Omental fat pad (tissue), 4 donors: ENCODE measurements around the gene NFXL1. TPM values are rescaled to one million over a fixed set of nuclear protein-coding genes. Genes with fewer than 3 reads are reported as not detected.

Source experiments
- ATAC-seq: fragments of 150-250 bp; one replicate; pipeline ENCODE4 v1.9.1; 2016; ENCODE audit warnings: mild to moderate bottlenecking, moderate library complexity; ENCODE audit not compliant: low FRiP score
- DNase-seq: peaks from one replicate; pipeline ENCODE4 v3.0.0-alpha.2; 2019; ENCODE audit warnings: low spot score
- CTCF ChIP-seq, 3 donors: fragments of 450-650 bp; IDR thresholded peaks; one replicate each; pipeline ENCODE4 v1.5.1; 2016 to 2017; ENCODE audit warnings: antibody characterized with exemption in 3 of 3, mild to moderate bottlenecking in 3 of 3, moderate library complexity in 2 of 3
- total RNA-seq, 4 donors: library from RNA; depleted of rRNA; stranded (reverse); fragments of >200 nt; gene quantifications; one replicate each; pipeline ENCODE4 v1.1.0, GENCODE V29; 2016

Gene NFXL1
- total RNA-seq, 4 donors from 2014 or later: 6.3 to 14.0 (median 8.6) TPM

- DNase-seq (no peak), ATAC-seq (no peak)
- no peak for TF ChIP-seq CTCF (IDR thresholded peaks at IDR 0.05)
These were observed 995 bp upstream of the NFXL1 start for GRCh38 chr4:47915378-47915777.

- TF ChIP-seq CTCF (IDR thresholded peaks at IDR 0.05): no peak
- no peak for ATAC-seq
- DNase-seq: no peak
These were observed 499 bp upstream of the NFXL1 start for GRCh38 chr4:47914926-47915237.

- ATAC-seq: peak; percentile 34
- no peak for TF ChIP-seq CTCF (IDR thresholded peaks at IDR 0.05)
- no peak for DNase-seq
These were observed 543 bp downstream of the NFXL1 start for GRCh38 chr4:47913861-47914219.

- TF ChIP-seq CTCF (IDR thresholded peaks at IDR 0.05): no peak
- DNase-seq (no peak), ATAC-seq (no peak)
These were observed 1.1 kb downstream of the NFXL1 start for GRCh38 chr4:47913330-47913729.

- no peak for ATAC-seq
- DNase-seq: no peak
These were observed 7.2 kb downstream of the NFXL1 start for GRCh38 chr4:47907089-47907646.

GRCh38 chr4:47899639-47900038 lies 14.7 kb downstream of the NFXL1 start:
- no peak for ATAC-seq
- DNase-seq: no peak

More at GRCh38 chr4:47907089-47907646, 7.2 kb downstream of the NFXL1 start:
- TF ChIP-seq CTCF (IDR thresholded peaks at IDR 0.05): no peak

More at GRCh38 chr4:47899639-47900038, 14.7 kb downstream of the NFXL1 start:
- TF ChIP-seq CTCF (IDR thresholded peaks at IDR 0.05): no peak
